Stimulated activated effector memory CD8-positive, alpha-beta T cell treated with anti-CD3 and anti-CD28 coated beads, Interleukin-12 subunit alpha, Interleukin-12 subunit beta, amount 100 ng/mL, for 72 hours (primary cell): ENCODE data around the gene PDE4C.

ENCODE experiments used
- ATAC-seq: fragments of 150-1000 bp; cut with Tn5 transposase; 2 replicates; pipeline ENCODE4 v1.10.0; 2021
- DNase-seq, 2 donors: peaks; one replicate each; pipeline ENCODE4 v3.0.0; 2021 to 2022; ENCODE audit warnings: low spot score in 2 of 2
- H3K27ac Mint-ChIP-seq: one replicate; pipeline ENCODE4 v1.8.0; 2022; ENCODE audit warnings: mild to moderate bottlenecking, mixed read lengths
- H3K36me3 Mint-ChIP-seq: one replicate; pipeline ENCODE4 v1.8.0; 2022; ENCODE audit warnings: mild to moderate bottlenecking, mixed read lengths
- H3K4me1 Mint-ChIP-seq: one replicate; pipeline ENCODE4 v1.8.0; 2022; ENCODE audit warnings: mixed read lengths
- H3K4me3 Mint-ChIP-seq: one replicate; pipeline ENCODE4 v1.8.0; 2022; ENCODE audit warnings: mild to moderate bottlenecking, mixed read lengths
- H3K9me3 Mint-ChIP-seq: one replicate; pipeline ENCODE4 v1.8.0; 2022; ENCODE audit warnings: mixed read lengths

The PDE4C gene

GRCh38 chr19:18198374-18198773, 27.9 kb downstream of the PDE4C start:
- H3K4me1 Mint-ChIP-seq, result peaks cover 24% of the 10 kb centered on the region
- no peak for DNase-seq

GRCh38 chr19:18197941-18198340, 28.3 kb downstream of the PDE4C start:
- peak overlapping the region; percentile 56 for H3K27ac Mint-ChIP-seq
- peaks cover 70% of the 10 kb centered on the region for H3K36me3 Mint-ChIP-seq
- no peak overlapping the region for H3K4me3 Mint-ChIP-seq
- no peak for ATAC-seq
- H3K4me1 Mint-ChIP-seq, result peaks cover 19% of the 10 kb centered on the region
- no peak for DNase-seq
- no peaks in the 10 kb centered on the region for H3K9me3 Mint-ChIP-seq

More at GRCh38 chr19:18198374-18198773, 27.9 kb downstream of the PDE4C start:
- H3K27ac Mint-ChIP-seq, result peak overlapping the region; percentile 56
- no peak for ATAC-seq
- H3K36me3 Mint-ChIP-seq, result peaks cover 66% of the 10 kb centered on the region
- no peak overlapping the region for H3K4me3 Mint-ChIP-seq
- H3K9me3 Mint-ChIP-seq, result no peaks in the 10 kb centered on the region

- H3K27ac Mint-ChIP-seq, result no peak overlapping the region
- ATAC-seq (no peak), DNase-seq (no peak)
- H3K9me3 Mint-ChIP-seq, result no peaks in the 10 kb centered on the region
- H3K4me3 Mint-ChIP-seq, result no peak overlapping the region
- H3K36me3 Mint-ChIP-seq, result peaks cover 72% of the 10 kb centered on the region
- H3K4me1 Mint-ChIP-seq, result peaks cover 15% of the 10 kb centered on the region
Observed at GRCh38 chr19:18197306-18197705, 28.9 kb downstream of the PDE4C start.

GRCh38 chr19:18196511-18196845, 29.8 kb downstream of the PDE4C start:
- no peak overlapping the region for H3K4me3 Mint-ChIP-seq
- no peaks in the 10 kb centered on the region for H3K9me3 Mint-ChIP-seq
- DNase-seq (no peak), ATAC-seq (no peak)
- no peak overlapping the region for H3K27ac Mint-ChIP-seq
- H3K36me3 Mint-ChIP-seq, result peaks cover 63% of the 10 kb centered on the region
- H3K4me1 Mint-ChIP-seq, result peaks cover 19% of the 10 kb centered on the region

- DNase-seq (peak in 1 of 2 donors; percentile 65), ATAC-seq (no peak)
- Mint-ChIP-seq H3K36me3 (peaks cover 57% of the 10 kb centered on the region), H3K27ac (no peak overlapping the region), H3K4me3 (peak overlapping the region; percentile 78), H3K9me3 (no peaks in the 10 kb centered on the region), H3K4me1 (peaks cover 19% of the 10 kb centered on the region)
Observed at GRCh38 chr19:18194554-18195238, 31.5 kb downstream of the PDE4C start.

GRCh38 chr19:18194181-18194530, 32.1 kb downstream of the PDE4C start:
- DNase-seq (no peak), ATAC-seq (no peak)
- H3K9me3 Mint-ChIP-seq, result no peaks in the 10 kb centered on the region
- H3K36me3 Mint-ChIP-seq, result peaks cover 52% of the 10 kb centered on the region
- H3K27ac Mint-ChIP-seq, result peak overlapping the region; percentile 88
- peak overlapping the region; percentile 78 for H3K4me3 Mint-ChIP-seq
- peaks cover 19% of the 10 kb centered on the region for H3K4me1 Mint-ChIP-seq

GRCh38 chr19:18193388-18194180, 32.7 kb downstream of the PDE4C start:
- H3K4me1 Mint-ChIP-seq, result peaks cover 19% of the 10 kb centered on the region
- DNase-seq (no peak), ATAC-seq (no peak)
- peak overlapping the region; percentile 78 for H3K4me3 Mint-ChIP-seq
- no peaks in the 10 kb centered on the region for H3K9me3 Mint-ChIP-seq
- peak overlapping the region; percentile 88 for H3K27ac Mint-ChIP-seq
- peaks cover 46% of the 10 kb centered on the region for H3K36me3 Mint-ChIP-seq

- Mint-ChIP-seq H3K9me3 (no peaks in the 10 kb centered on the region), H3K4me3 (peak within 1 kb of the TSS; percentile 78), H3K36me3 (peaks cover 40% of the 10 kb centered on the region), H3K27ac (peak within 1 kb of the TSS; percentile 88), H3K4me1 (peaks cover 19% of the 10 kb centered on the region)
- ATAC-seq, result peak; percentile 95
- peak; percentile 89 to 98 for DNase-seq
Observed at GRCh38 chr19:18192673-18193387, 33.4 kb downstream of the PDE4C start, which contains the start of gene MPV17L2. Gene MPV17L2, plus strand, starts transcription at chr19:18193218. Its CDS starts 64 bp downstream, at chr19:18193282.

- ATAC-seq, result no peak
- Mint-ChIP-seq H3K9me3 (no peaks in the 10 kb centered on the region), H3K4me1 (peaks cover 19% of the 10 kb centered on the region), H3K27ac (peak overlapping the region; percentile 88), H3K36me3 (peaks cover 33% of the 10 kb centered on the region), H3K4me3 (peak overlapping the region; percentile 78)
- no peak for DNase-seq
Observed at GRCh38 chr19:18191640-18192062, 34.6 kb downstream of the PDE4C start.

GRCh38 chr19:18190278-18190677, 36.0 kb downstream of the PDE4C start:
- no peak overlapping the region for H3K4me3 Mint-ChIP-seq
- ATAC-seq (no peak), DNase-seq (no peak)
- H3K36me3 Mint-ChIP-seq, result peaks cover 23% of the 10 kb centered on the region
- peak overlapping the region; percentile 67 for H3K27ac Mint-ChIP-seq
- peaks cover 19% of the 10 kb centered on the region for H3K4me1 Mint-ChIP-seq
- no peaks in the 10 kb centered on the region for H3K9me3 Mint-ChIP-seq

GRCh38 chr19:18185538-18185937, 40.7 kb downstream of the PDE4C start:
- no peak for ATAC-seq
- Mint-ChIP-seq H3K36me3 (no peaks in the 10 kb centered on the region), H3K9me3 (no peaks in the 10 kb centered on the region), H3K27ac (no peak overlapping the region), H3K4me1 (no peaks in the 10 kb centered on the region), H3K4me3 (no peak overlapping the region)
- DNase-seq, result no peak

- no peaks in the 10 kb centered on the region for H3K4me1 Mint-ChIP-seq
Observed at GRCh38 chr19:18183529-18183928, 42.7 kb downstream of the PDE4C start.

GRCh38 chr19:18179957-18180356, 46.3 kb downstream of the PDE4C start:
- Mint-ChIP-seq H3K9me3 (no peaks in the 10 kb centered on the region), H3K4me3 (no peak overlapping the region), H3K27ac (no peak overlapping the region), H3K4me1 (no peaks in the 10 kb centered on the region), H3K36me3 (peaks cover 14% of the 10 kb centered on the region)
- no peak for ATAC-seq
- no peak for DNase-seq

More at GRCh38 chr19:18183529-18183928, 42.7 kb downstream of the PDE4C start:
- Mint-ChIP-seq H3K27ac (no peak overlapping the region), H3K9me3 (no peaks in the 10 kb centered on the region), H3K36me3 (no peaks in the 10 kb centered on the region), H3K4me3 (no peak overlapping the region)
- ATAC-seq, result no peak
- DNase-seq, result no peak

GRCh38 chr19:18176367-18177310, 49.6 kb downstream of the PDE4C start:
- Mint-ChIP-seq H3K4me3 (no peak overlapping the region), H3K36me3 (peaks cover 21% of the 10 kb centered on the region), H3K27ac (no peak overlapping the region), H3K4me1 (peaks cover 21% of the 10 kb centered on the region), H3K9me3 (no peaks in the 10 kb centered on the region)
- ATAC-seq (no peak), DNase-seq (no peak)
